ENCODE data around the gene ARMCX1. TPM values are rescaled to one million over a fixed set of nuclear protein-coding genes. Genes with fewer than 3 reads are reported as not detected.
"Not testable (repeated sequence)": the region's sequence is repeated elsewhere in the genome, so short reads cannot be mapped to it uniquely, and the experiment has no call there.

The ARMCX1 gene
- total RNA-seq = 10 to 100 TPM; 29.1 to 30.1 TPM

GRCh38 chrX:101550362-101550750 lies at the start of gene ARMCX1:
Gene ARMCX1 (plus strand): TSS chrX:101550547. CDS start chrX:101552931, 2,384 bp downstream.
- peak; percentile 71 for ATAC-seq (ENCODE audit: insufficient number of reproducible peaks, low FRiP score, low read depth)

DNA sequence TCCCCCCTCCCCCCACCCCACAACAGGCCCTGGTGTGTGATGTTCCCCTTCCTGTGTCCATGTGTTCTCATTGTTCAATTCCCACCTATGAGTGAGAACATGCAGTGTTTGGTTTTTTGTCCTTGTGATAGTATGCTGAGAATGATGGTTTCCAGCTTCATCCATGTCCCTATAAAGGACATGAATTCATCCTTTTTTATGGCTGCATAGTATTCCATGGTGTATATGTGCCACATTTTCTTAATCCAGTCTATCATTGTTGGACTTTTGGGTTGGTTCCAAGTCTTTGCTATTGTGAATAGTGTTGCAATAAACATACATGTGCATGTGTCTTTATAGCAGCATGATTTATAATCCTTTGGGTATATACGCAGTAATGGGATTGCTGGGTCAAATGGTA lies 47.4 kb upstream of the ARMCX1 start:
- not testable (repeated sequence) for H3K4me1 ChIP-seq (ENCODE audit: control insufficient read depth in 1 of 2, low read depth in 2 of 2); DNase-seq (ENCODE audit: low spot score); H3K4me3 ChIP-seq; ATAC-seq (ENCODE audit: insufficient number of reproducible peaks, low FRiP score, low read depth); H3K36me3 ChIP-seq; H3K27ac ChIP-seq; H3K9me3 ChIP-seq; H3K27me3 ChIP-seq (replicated peaks; ENCODE audit: insufficient read depth)

More at GRCh38 chrX:101550362-101550750, at the start of gene ARMCX1:
- peak within 1 kb of the TSS; percentile 80 to 84 for H3K27ac ChIP-seq
- DNase-seq (ENCODE audit: low spot score) = peak; percentile 11
- H3K27me3 ChIP-seq (replicated peaks; ENCODE audit: insufficient read depth) = no peaks in the 10 kb centered on the region
- no peaks in the 10 kb centered on the region for H3K36me3 ChIP-seq
- H3K9me3 ChIP-seq = no peaks in the 10 kb centered on the region
- H3K4me3 ChIP-seq = peak within 1 kb of the TSS; percentile 80
- TF ChIP-seq CTCF (IDR thresholded peaks at IDR 0.05) = no peak
- H3K4me1 ChIP-seq (ENCODE audit: control insufficient read depth in 1 of 2, low read depth in 2 of 2) = no peaks in the 10 kb centered on the region

DNA sequence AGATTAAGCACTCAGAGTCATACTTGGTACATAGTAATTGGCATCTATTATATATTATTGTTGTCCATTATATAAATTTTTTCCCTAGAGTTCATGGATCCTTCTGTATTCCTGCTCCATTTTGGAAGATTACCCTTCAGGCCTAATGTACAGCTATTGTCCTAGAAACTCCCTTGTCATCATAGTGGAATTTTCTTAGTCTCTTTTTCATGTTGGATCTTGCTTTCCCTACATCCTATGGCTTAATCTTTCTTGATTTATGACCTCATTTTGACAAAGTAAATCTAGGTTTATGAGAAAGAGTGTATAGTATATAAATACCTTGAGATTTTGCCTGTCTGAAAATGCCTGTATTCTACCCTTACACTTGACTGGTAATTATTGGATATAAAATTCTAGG lies 43.0 kb upstream of the ARMCX1 start:
- Histone ChIP-seq H3K4me3 (no peak overlapping the region), H3K27ac (no peak overlapping the region), H3K36me3 (no peaks in the 10 kb centered on the region), H3K4me1 (ENCODE audit: control insufficient read depth in 1 of 2, low read depth in 2 of 2) (no peaks in the 10 kb centered on the region), H3K9me3 (no peaks in the 10 kb centered on the region), H3K27me3 (replicated peaks; ENCODE audit: insufficient read depth) (no peaks in the 10 kb centered on the region)
- ATAC-seq (ENCODE audit: insufficient number of reproducible peaks, low FRiP score, low read depth) (no peak), DNase-seq (ENCODE audit: low spot score) (no peak)
- TF ChIP-seq CTCF (IDR thresholded peaks at IDR 0.05) = no peak

- Histone ChIP-seq H3K27ac (no peak overlapping the region), H3K36me3 (no peaks in the 10 kb centered on the region), H3K4me3 (no peak overlapping the region), H3K27me3 (replicated peaks; ENCODE audit: insufficient read depth) (no peaks in the 10 kb centered on the region), H3K9me3 (no peaks in the 10 kb centered on the region), H3K4me1 (ENCODE audit: control insufficient read depth in 1 of 2, low read depth in 2 of 2) (no peaks in the 10 kb centered on the region)
- DNase-seq (ENCODE audit: low spot score) = no peak
- ATAC-seq (ENCODE audit: insufficient number of reproducible peaks, low FRiP score, low read depth) = no peak
- no peak for TF ChIP-seq CTCF (IDR thresholded peaks at IDR 0.05)
These were observed 42.4 kb upstream of the ARMCX1 start for GRCh38 chrX:101507986-101508385.

DNA sequence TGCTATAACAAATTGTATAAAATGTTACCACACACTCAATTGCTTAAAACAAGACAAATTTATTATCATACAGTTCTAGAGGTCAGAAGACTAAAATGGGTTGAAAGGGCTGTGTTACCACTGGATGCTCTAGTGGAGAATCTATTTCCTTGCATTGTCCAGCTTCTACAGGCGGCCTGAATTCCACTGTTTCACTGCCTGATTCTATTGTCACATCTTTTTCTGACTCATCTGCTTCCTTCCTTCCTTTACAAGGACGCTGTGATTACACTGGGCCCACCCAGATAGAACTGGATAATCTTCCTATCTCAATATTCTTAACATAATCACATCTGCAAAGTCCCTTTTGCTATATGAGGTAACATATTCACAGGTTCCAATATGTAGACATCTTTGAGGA lies 19.4 kb upstream of the ARMCX1 start:
- H3K27me3 ChIP-seq (replicated peaks; ENCODE audit: insufficient read depth) = no peaks in the 10 kb centered on the region
- no peak for TF ChIP-seq CTCF (IDR thresholded peaks at IDR 0.05)
- H3K9me3 ChIP-seq = no peaks in the 10 kb centered on the region
- H3K4me3 ChIP-seq = no peak overlapping the region
- ATAC-seq (ENCODE audit: insufficient number of reproducible peaks, low FRiP score, low read depth) = no peak
- no peaks in the 10 kb centered on the region for H3K4me1 ChIP-seq (ENCODE audit: control insufficient read depth in 1 of 2, low read depth in 2 of 2)
- H3K27ac ChIP-seq = no peak overlapping the region
- H3K36me3 ChIP-seq = no peaks in the 10 kb centered on the region
- no peak for DNase-seq (ENCODE audit: low spot score)

GRCh38 chrX:101539116-101539515 lies 11.2 kb upstream of the ARMCX1 start:
- no peaks in the 10 kb centered on the region for H3K4me1 ChIP-seq (ENCODE audit: control insufficient read depth in 1 of 2, low read depth in 2 of 2)
- H3K27ac ChIP-seq = no peak overlapping the region
- DNase-seq (ENCODE audit: low spot score) (no peak), ATAC-seq (ENCODE audit: insufficient number of reproducible peaks, low FRiP score, low read depth) (no peak)
- no peaks in the 10 kb centered on the region for H3K36me3 ChIP-seq
- no peak overlapping the region for H3K4me3 ChIP-seq
- H3K9me3 ChIP-seq = no peaks in the 10 kb centered on the region
- no peak for TF ChIP-seq CTCF (IDR thresholded peaks at IDR 0.05)
- no peaks in the 10 kb centered on the region for H3K27me3 ChIP-seq (replicated peaks; ENCODE audit: insufficient read depth)

All from thoracic aorta (tissue), 2 donors.